ENCODE data around the gene FBXO44. TPM values are rescaled to one million over a fixed set of nuclear protein-coding genes. Genes with fewer than 3 reads are reported as not detected.

FBXO44 gene
- total RNA-seq, 1 experiment from 2014 or later: 70.8 TPM

DNA sequence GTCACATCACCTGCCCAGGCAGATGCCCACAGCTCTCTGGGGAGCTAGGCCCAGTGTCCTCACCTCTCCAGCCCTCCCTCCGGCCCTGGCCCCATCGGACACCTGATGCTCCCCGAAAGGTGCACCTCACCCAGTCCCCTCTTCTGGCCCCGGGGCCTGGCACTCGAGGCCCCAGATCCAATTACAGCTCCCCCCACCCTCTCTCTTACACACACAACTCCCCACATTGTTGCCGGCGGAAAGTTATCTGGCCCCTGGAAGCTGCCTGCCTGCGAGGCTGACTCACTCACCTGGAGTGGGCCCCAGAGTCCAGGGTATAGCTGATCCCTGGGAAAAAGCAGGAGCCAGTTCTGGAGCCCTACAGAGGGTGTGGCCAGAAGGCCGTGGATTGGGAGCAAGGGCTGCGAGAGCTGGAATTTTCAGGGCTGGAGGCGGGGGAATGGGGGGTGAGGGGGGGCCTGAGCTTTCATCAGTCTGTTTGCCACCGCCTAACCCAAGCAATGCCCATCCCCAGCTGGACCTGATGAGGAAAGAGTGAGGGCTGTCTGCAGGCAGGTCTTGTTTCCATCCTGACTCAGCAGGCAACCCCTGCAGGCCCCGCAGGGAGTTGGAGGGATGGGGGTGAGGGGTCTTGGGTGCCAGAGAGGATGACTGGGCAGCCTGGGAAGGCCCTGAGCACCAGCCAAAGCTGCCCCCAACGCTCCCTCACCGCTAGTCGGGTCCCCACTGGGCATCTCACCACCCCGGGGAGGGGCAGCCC is 1.4 kb upstream of the FBXO44 start:
- peak overlapping the region; percentile 68 to 81 for H3K4me3 ChIP-seq (ENCODE audit: low read depth in 2 of 2, low read length in 2 of 2)
- no TSS peak for BruUV-seq (replicated peaks)
- H3K36me3 ChIP-seq (ENCODE audit: control insufficient read depth, insufficient read depth, low read length): no peaks in the 10 kb centered on the region; the same call in 1 of the 2 replicates
- peak overlapping the region; percentile 79 for H3K27ac ChIP-seq (ENCODE audit: low read length)
- ATAC-seq (peak; percentile 32), DNase-seq (ENCODE audit: low read depth, low spot score) (no peak)
- ChIA-PET POLR2A (no interaction called here), CTCF (interaction anchor here (0.7 to 1.2 kb wide), 3 partner anchors 11 to 320 kb away, joined by 3 to 12 read pairs (median 3); partner anchors contain the start of gene FBXO6)
- TF ChIP-seq, protein P1, sequence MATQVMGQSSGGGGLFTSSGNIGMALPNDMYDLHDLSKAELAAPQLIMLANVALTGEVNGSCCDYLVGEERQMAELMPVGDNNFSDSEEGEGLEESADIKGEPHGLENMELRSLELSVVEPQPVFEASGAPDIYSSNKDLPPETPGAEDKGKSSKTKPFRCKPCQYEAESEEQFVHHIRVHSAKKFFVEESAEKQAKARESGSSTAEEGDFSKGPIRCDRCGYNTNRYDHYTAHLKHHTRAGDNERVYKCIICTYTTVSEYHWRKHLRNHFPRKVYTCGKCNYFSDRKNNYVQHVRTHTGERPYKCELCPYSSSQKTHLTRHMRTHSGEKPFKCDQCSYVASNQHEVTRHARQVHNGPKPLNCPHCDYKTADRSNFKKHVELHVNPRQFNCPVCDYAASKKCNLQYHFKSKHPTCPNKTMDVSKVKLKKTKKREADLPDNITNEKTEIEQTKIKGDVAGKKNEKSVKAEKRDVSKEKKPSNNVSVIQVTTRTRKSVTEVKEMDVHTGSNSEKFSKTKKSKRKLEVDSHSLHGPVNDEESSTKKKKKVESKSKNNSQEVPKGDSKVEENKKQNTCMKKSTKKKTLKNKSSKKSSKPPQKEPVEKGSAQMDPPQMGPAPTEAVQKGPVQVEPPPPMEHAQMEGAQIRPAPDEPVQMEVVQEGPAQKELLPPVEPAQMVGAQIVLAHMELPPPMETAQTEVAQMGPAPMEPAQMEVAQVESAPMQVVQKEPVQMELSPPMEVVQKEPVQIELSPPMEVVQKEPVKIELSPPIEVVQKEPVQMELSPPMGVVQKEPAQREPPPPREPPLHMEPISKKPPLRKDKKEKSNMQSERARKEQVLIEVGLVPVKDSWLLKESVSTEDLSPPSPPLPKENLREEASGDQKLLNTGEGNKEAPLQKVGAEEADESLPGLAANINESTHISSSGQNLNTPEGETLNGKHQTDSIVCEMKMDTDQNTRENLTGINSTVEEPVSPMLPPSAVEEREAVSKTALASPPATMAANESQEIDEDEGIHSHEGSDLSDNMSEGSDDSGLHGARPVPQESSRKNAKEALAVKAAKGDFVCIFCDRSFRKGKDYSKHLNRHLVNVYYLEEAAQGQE (IDR thresholded peaks at IDR 0.05; ENCODE audit: insufficient read depth in 1 of 2, low read depth in 2 of 2, low read length in 1 of 2): no peak
- TF ChIP-seq SIN3A (IDR thresholded peaks at IDR 0.05; ENCODE audit: borderline replicate concordance, insufficient read depth, low read depth, low read length) (no peak), TCF7L2 (IDR thresholded peaks at IDR 0.05; ENCODE audit: low read depth, low read length) (no peak), POLR2AphosphoS5 (IDR thresholded peaks at IDR 0.05; ENCODE audit: low read depth, low read length) (no peak), CTCF (IDR thresholded peaks at IDR 0.05) (no peak)
- no peaks in the 10 kb centered on the region for H3K27me3 ChIP-seq (ENCODE audit: control insufficient read depth, insufficient read depth, low read length)
- intact Hi-C loops (cut with micrococcal nuclease; ENCODE audit: unreplicated experiment) (loop anchor here (5.0 kb wide), 1 partner anchor 64 kb away; no protein-coding TSS in a partner anchor), in situ Hi-C loops (cut with HindIII; ENCODE audit: low pct_unique_long_range_greater_than_20kb, low sequenced_read_pairs) (no loop called here)
- H3K4me1 ChIP-seq (ENCODE audit: control insufficient read depth, insufficient read depth, low read length): peaks cover 29% of the 10 kb centered on the region
- H3K9me3 ChIP-seq (ENCODE audit: control insufficient read depth, insufficient read depth, low read depth, low read length): no peaks in the 10 kb centered on the region

DNA sequence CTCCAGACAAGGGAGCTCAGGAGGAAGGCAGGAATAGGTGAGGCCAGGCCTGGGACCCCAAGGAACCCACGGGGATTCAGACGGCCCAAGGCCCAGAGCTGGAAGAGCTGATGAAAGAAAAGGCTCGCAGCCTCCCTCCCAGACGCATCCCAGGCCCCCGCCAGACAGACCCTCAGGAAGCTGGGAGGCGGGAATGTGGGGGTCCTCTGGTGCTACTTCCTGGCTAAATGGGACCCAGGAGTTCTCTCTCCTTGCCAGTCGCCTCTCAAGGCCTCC is 878 bp upstream of the FBXO44 start:
- ChIA-PET POLR2A (no interaction called here), CTCF (no interaction called here)
- TF ChIP-seq CTCF (IDR thresholded peaks at IDR 0.05) (no peak), SIN3A (IDR thresholded peaks at IDR 0.05; ENCODE audit: borderline replicate concordance, insufficient read depth, low read depth, low read length) (no peak), POLR2AphosphoS5 (IDR thresholded peaks at IDR 0.05; ENCODE audit: low read depth, low read length) (no peak; the same call in 1 of the 2 replicates), TCF7L2 (IDR thresholded peaks at IDR 0.05; ENCODE audit: low read depth, low read length) (no peak)
- TF ChIP-seq, protein P1 (IDR thresholded peaks at IDR 0.05; ENCODE audit: insufficient read depth in 1 of 2, low read depth in 2 of 2, low read length in 1 of 2): no peak
- intact Hi-C loops (cut with micrococcal nuclease; ENCODE audit: unreplicated experiment): loop anchor here (5.0 kb wide), 1 partner anchor 64 kb away; no protein-coding TSS in a partner anchor
- Histone ChIP-seq H3K9me3 (ENCODE audit: control insufficient read depth, insufficient read depth, low read depth, low read length) (no peaks in the 10 kb centered on the region), H3K27me3 (ENCODE audit: control insufficient read depth, insufficient read depth, low read length) (no peaks in the 10 kb centered on the region), H3K4me1 (ENCODE audit: control insufficient read depth, insufficient read depth, low read length) (peaks cover 29% of the 10 kb centered on the region), H3K27ac (ENCODE audit: low read length) (peak overlapping the region; percentile 79), H3K36me3 (ENCODE audit: control insufficient read depth, insufficient read depth, low read length) (no peaks in the 10 kb centered on the region; the same call in 1 of the 2 replicates), H3K4me3 (ENCODE audit: low read depth in 2 of 2, low read length in 2 of 2) (peak overlapping the region; percentile 68 to 81)
- BruUV-seq (replicated peaks): no TSS peak
- ATAC-seq (peak; percentile 5; the same call in 1 of the 2 replicates), DNase-seq (ENCODE audit: low read depth, low spot score) (no peak)
- in situ Hi-C loops (cut with HindIII; ENCODE audit: low pct_unique_long_range_greater_than_20kb, low sequenced_read_pairs): no loop called here

Measured in Panc1 (cell line).